Epithelial cell of esophagus (primary cell): Measurements from ENCODE around the gene SWI5.
"Not testable (repeated sequence)": the region's sequence is repeated elsewhere in the genome, so short reads cannot be mapped to it uniquely, and the experiment has no call there.

Experiments used
- DNase-seq: peaks from one replicate; pipeline ENCODE4 v3.0.0; 2010; ENCODE audit warnings: low read depth
- H3K4me3 ChIP-seq: 2 replicates; pipeline ENCODE4 v1.5.1; 2011; ENCODE audit warnings: mild to moderate bottlenecking, low read length, control low read depth
- TF ChIP-seq, protein P1 (sequence below): IDR thresholded peaks from 2 replicates; pipeline ENCODE4 v1.5.1; 2011; ENCODE audit warnings: low read depth, mild to moderate bottlenecking, low read length, control low read depth, inconsistent platforms; ENCODE audit not compliant: insufficient read depth; ENCODE audit errors: missing control alignments

SWI5 gene

GRCh38 chr9:128276008-128276573, at the start of gene SWI5:
Gene SWI5 (plus strand): TSS chr9:128276276.
- peak; percentile 99 for DNase-seq
- peak within 1 kb of the TSS; percentile 93 for H3K4me3 ChIP-seq
- TF ChIP-seq, protein P1, sequence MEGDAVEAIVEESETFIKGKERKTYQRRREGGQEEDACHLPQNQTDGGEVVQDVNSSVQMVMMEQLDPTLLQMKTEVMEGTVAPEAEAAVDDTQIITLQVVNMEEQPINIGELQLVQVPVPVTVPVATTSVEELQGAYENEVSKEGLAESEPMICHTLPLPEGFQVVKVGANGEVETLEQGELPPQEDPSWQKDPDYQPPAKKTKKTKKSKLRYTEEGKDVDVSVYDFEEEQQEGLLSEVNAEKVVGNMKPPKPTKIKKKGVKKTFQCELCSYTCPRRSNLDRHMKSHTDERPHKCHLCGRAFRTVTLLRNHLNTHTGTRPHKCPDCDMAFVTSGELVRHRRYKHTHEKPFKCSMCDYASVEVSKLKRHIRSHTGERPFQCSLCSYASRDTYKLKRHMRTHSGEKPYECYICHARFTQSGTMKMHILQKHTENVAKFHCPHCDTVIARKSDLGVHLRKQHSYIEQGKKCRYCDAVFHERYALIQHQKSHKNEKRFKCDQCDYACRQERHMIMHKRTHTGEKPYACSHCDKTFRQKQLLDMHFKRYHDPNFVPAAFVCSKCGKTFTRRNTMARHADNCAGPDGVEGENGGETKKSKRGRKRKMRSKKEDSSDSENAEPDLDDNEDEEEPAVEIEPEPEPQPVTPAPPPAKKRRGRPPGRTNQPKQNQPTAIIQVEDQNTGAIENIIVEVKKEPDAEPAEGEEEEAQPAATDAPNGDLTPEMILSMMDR: no peak

DNA sequence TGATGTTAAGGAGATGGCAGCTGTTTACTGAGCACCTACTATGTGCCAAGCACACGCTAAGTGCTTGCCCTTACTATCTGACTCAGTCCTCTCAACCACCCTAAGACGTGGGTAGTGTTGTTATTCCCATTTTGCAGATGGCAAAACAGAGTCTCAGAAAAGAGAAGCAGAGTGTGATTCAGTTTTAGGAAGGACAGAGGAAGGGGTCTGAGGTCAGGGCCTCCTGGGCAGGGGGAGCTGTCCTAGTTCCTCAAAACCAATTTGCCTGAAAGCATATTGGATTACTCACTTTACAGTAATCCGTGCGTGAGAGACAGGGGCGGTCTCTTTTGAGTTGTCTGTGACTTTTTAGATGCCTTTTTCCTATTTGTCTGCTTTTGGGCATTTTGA, 49.7 kb upstream of the SWI5 start:
- DNase-seq: no peak
- TF ChIP-seq, protein P1: no peak
- H3K4me3 ChIP-seq: no peak overlapping the region

DNA sequence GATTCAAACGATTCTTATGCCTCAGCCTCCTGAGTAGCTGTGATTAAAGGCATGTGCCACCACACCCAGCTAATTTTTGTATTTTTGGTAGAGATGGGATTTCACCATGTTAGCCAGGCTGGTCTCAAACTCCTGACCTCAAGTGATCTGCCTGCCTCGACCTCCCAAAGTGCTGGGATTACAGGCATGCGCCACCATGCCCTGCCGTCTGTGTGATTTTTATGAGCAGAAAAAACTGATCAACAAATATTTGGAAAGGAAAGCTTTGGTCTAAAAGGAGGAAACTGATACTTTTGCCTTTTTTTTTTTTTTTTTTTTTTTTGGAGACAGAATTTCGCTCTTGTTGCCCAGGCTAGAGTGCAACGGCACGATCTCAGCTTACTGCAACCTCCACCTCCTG, 45.2 kb upstream of the SWI5 start:
- DNase-seq, H3K4me3 ChIP-seq: not testable (repeated sequence)

GRCh38 chr9:128231638-128232527, 44.2 kb upstream of the SWI5 start:
- H3K4me3 ChIP-seq: no peak overlapping the region
- no peak for DNase-seq
- TF ChIP-seq, protein P1: no peak

DNA sequence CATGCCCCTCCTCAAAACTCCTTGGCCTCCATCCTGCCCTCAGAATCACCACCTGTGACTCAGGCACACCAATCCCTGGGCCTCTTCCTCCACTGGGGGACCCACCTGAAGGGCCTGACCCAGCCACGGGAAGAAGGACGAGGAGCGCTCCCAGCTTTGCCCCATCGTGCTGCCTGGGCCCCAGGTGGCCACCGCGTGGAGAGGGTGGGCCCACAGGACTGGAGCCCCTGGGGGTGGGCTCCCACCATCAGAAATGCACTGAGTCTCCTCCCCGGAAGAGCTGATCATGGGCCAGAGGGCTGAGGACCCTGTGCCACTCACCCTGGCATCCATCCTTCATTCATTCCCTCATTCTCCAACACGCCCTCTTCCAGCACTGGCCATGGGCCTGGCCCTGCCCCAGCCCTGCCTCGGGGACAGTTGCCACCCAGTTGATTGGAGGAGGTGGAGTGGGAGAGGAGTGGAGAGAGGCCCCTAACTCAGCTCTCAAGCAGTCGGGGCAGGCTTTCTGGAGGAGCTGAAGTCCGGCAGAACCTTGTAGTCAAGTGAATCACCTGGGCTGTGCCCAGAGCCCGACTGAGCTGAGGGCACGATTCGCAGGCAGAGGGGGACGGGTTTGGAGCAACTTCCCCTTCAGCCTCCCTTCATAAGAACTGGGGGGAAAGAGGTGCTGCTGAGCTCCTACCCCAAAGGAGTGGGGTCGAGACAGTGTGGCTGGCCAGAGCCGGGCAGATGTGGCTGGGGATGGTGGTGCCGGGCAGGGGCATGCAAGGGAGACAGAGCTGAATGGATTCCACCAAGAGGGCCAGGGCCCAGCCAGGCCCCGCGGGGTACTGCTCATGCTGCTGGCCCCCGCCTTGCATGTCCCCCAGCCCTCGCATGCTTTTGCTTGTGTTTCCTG, 43.3 kb upstream of the SWI5 start:
- TF ChIP-seq, protein P1: no peak
- DNase-seq: no peak
- H3K4me3 ChIP-seq: no peak overlapping the region

GRCh38 chr9:128233817-128234406, 42.2 kb upstream of the SWI5 start:
- TF ChIP-seq, protein P1: no peak
- H3K4me3 ChIP-seq: no peak overlapping the region
- no peak for DNase-seq
